Measurements from ENCODE around the gene PSMD11. TPM values are rescaled to one million over a fixed set of nuclear protein-coding genes. Genes with fewer than 3 reads are reported as not detected.

The PSMD11 gene
- total RNA-seq, 1 donor from 2014 or later: 69.8 TPM

GRCh38 chr17:32489320-32490100 lies 45.2 kb downstream of the PSMD11 start:
- no peak for DNase-seq (ENCODE audit: low read depth in 2 of 2)

- no peak for DNase-seq (ENCODE audit: low read depth in 2 of 2)
Measured at GRCh38 chr17:32490101-32490482, 45.8 kb downstream of the PSMD11 start.

DNA sequence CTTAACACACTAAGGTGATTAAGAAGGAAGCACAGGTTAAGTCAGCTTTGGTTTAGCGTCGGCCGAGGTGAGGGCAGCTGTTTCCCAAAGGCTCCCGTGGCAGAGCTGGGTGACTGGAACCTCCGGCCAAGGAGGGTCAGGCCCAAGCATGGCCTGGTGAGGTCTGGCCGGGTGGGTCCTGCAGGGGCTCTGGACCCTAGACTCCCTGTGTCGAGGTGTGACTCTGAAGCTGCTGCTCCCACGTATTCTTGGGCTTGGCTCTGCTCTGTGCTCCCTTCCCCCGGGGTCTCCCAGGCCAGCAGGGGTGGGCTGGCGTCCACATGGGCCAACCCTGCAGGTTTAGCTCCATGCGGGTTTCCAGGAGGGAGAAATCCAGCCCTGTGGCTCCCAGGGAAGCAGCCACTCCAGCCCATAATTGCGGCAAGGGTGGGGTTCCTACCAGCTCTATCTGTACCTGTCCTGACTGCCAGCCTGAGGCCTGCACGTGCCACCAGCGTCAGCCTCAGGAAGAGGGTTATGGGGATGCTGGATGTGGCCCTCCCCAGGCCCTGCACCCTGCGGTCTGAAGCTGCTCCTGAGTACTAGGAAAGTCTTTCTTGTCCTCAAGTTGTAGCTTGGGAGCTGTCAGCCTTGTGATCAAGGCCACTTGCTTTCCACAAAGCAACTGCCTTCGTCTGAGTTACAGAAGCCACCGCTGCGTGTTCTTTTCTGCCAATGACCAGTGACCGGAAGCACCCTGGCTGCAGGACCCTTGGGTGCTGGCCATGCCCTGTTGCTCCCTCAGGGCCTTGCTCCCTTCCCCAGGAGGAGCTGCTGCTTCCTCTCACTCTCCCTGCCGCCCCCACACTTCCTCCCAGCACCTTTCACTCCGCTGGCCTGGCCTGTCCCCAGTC lies 47.3 kb downstream of the PSMD11 start:
- no peak for DNase-seq (ENCODE audit: low read depth in 2 of 2)

DNA sequence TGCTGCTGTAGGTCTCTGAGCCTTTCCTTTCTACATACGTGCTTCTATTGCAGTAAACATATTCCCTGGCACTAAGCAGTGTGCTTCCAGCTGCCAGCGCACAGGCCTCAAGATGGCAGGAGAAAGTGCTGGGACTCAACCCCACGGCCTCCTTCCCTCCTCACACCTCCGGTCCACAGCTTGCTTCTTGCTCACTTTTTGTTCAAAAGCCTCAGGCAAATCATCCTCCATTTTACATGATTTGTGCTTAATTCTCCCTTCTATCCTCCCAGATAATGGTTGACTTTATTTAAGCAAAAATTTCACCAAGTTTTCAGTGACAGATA lies 47.9 kb downstream of the PSMD11 start:
- DNase-seq (ENCODE audit: low read depth in 2 of 2): no peak

DNA sequence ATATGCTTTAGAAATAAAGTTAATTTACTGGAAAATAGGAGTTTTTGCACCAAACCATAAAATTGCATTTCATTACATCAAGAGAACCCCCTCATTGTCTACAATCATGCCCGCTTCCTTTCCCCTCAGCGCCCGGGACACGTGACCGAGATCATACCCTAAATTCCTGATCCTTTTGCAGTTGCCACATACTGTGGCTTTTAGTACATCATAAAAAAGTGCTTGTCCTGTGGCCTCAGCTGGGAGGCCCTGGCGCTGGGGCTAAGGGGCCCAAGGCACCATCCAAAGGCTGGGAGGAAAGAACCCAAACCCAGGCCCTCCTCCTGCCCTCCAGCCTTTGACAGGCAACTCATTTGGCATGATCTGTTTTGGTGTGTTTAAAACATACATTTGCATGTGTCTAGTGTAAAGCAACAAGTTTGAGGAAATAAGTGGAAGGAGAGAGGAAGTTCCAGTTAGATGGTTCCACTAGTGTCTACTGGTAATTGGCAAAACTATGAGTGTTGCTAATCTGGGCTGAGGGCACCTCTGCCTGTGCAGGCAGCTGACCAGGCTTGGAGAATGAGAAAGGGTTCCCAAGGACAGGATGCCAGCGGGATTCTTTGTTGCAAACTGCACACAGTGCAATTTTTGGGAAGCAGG lies 48.5 kb downstream of the PSMD11 start:
- DNase-seq (ENCODE audit: low read depth in 2 of 2): no peak

- no peak for DNase-seq (ENCODE audit: low read depth in 2 of 2)
Measured at GRCh38 chr17:32493571-32493970, 49.3 kb downstream of the PSMD11 start.

DNA sequence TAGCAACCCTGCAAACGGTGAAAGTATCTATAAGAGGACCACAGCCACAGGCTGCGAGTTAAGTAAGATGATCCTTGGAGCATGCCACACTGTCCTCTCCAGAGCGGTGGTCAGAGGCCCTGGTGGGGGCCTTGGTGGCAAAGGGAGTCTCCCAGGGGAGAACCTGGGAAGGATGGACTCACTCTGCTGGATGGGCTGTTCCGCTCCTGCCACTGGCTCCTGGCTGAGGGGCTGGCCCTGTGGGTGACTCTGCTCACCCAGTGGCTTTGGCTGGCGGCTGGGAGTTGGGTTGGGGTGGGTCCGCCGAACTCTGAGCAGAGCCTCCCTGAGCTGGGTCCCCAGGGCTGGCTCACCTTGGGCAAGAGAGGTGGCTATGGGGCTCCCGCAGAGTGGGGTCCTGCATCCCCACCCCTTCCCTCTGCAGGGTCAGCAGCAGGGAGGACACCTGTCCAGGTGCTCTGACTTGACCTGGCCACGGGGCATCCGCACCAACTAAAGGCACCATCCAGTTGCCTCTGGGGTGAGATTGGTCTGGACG lies 49.7 kb downstream of the PSMD11 start:
- DNase-seq (ENCODE audit: low read depth in 2 of 2): no peak

- DNase-seq (ENCODE audit: low read depth in 2 of 2): no peak
Measured at GRCh38 chr17:32494621-32495358, 50.5 kb downstream of the PSMD11 start.

DNA sequence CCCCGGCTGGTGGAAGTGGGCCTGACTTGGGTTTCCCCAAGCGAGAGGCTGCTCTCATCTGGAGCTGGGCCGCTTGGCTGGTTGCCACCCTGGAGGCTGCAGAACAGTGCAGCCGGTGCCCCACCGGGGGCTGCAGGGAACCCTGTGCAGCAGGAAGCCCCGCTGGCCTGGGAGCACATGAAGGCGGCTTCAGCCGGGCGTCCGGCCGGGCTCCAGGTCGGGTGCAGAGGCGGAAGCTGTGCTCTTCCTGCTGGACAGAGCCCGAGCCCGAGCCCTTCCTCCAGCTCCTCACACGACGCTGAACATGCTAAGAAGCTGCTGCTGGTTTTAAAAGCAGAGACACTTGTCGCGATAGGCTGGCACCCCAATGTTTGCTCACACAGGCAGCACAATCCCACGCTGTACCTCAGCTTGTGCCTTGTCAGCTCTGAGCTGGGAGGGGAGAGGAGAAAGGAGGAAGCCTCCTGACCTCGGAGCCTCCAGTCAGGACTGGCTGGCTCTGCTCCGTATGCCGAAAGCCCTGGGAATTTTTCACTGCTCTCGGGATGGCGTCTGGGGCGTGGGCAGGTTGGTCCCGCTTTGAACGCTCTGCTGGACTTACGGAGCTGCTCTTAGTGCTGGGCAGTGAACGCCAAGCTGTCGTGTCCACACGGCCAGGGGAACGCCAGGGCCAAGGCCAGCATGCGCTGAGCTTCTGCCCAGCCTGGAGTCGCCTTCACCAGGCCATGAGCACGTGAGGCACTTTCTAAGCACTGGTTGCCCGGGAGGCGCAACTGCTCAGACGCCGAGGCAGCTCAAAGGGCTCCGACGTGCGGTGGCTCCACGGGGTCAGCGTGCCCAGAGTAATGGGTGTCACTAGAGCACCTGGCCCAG lies 51.3 kb downstream of the PSMD11 start:
- DNase-seq (ENCODE audit: low read depth in 2 of 2): peak in 1 of 2 donors; percentile 72

DNA sequence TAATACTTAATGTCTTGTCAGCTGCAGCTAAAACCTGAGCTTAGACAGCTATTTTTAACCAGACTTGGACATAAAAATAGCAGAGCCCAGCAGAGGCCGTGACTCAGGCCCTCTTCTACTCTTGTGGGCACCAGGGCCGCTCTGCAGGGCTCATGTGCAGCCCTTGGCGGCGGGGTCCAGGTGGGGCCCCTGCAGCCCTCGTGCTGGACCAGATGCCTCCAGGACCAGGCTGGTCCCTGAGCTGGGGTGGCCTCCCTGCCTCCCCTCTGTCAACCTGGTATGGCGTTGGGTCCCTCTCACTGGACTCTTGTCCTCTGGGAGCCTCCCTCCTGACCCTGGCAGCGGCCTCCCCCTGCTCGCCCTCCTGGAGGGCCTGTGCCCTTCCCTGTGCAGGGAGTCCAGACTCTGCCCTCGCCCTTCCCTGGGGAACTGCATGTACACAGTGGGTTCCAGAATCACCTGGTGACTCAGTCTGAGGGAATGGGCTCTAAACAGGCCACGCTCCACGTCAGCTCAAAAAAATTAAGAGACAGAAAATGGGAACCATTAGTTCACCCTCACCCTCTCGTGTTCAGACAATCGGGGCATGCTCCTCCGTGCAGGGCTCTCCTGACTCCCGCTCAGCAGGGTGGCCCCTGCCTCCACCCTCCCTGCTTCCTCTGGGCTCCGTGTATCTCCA lies 52.2 kb downstream of the PSMD11 start:
- no peak for DNase-seq (ENCODE audit: low read depth in 2 of 2)

DNA sequence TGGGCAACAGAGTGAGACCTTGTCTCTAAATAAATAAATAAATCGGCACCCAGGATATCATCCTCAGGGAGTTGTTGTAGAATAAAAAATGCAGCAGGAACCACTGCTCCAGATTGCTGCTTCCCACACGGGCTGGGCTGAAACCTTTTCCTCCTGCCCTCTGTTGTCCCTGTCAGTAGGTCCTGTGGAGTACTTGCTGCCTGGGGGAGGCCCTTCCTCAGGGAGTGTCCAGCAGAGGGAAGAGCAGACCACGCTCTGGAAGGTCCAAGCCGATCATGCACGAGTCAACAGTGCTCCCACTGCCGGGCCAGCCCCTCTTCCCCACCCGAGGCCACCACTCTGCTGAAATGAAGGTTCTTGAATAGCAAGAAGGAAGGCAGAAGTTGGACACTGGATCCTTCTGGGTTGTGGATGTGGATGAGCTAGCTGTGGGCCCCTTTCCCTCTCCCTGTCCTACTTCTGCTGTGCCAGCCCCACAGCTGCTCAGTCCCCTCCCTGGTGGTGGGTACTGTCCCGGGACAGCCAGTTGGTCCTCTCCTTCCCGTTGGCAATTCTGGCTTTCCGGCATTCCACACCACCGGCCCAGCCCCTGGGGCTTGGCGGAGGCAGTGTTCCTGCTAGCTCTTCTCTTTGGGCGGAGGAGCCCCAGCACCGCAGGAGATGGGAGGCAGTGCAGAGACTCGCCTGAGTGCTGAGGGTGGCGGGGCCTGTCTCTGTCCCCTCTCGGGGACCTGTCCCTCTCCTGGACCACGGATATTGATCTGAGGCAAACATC lies 53.3 kb downstream of the PSMD11 start:
- DNase-seq (ENCODE audit: low read depth in 2 of 2): peak; percentile 25 to 36

GRCh38 chr17:32498391-32498790 lies 54.1 kb downstream of the PSMD11 start:
- DNase-seq (ENCODE audit: low read depth in 2 of 2): no peak

DNA sequence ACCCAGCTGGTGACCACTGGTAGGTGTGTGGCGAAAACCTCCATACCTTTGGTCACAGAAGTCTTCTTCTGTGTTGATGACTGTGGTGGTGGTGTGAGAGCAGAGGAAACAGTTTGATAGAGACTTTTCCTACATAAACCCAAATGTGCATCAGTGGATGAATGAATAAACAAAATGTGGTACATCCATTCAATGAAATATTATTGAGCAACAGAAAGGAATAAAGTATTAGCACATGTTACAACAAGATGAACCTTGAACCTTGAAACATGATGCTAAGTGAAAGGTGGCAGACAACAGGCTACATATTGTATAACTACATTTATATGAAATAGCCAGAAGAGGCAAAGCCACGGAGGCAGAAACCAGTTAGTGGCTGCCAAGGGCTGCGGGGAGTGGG lies 57.7 kb downstream of the PSMD11 start:
- DNase-seq (ENCODE audit: low read depth in 2 of 2): no peak

DNA sequence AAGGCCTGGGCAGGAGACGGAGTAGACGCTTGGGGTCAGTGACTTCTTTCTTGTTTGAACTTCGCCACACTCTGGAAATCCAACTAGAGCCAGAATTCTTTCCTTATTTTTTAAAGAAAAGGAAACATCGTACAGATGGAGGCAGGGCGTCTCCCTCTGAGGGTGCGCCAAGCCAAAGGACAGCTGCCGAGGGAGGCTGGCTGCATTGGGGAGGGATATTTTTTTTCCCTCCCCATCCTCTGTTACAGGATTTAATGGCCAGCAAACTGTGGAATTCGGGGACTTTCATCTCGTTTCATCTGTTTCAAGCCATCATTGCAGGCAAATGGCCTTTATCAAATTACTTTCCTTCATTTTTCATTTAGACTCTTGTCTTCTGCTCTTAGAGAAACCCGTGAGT lies 58.4 kb downstream of the PSMD11 start:
- DNase-seq (ENCODE audit: low read depth in 2 of 2): no peak

GRCh38 chr17:32503251-32504165 lies 59.2 kb downstream of the PSMD11 start:
- peak in 1 of 2 donors; percentile 43 for DNase-seq (ENCODE audit: low read depth in 2 of 2)

- no peak for DNase-seq (ENCODE audit: low read depth in 2 of 2)
Measured at GRCh38 chr17:32504166-32504990, 60.1 kb downstream of the PSMD11 start.

DNA sequence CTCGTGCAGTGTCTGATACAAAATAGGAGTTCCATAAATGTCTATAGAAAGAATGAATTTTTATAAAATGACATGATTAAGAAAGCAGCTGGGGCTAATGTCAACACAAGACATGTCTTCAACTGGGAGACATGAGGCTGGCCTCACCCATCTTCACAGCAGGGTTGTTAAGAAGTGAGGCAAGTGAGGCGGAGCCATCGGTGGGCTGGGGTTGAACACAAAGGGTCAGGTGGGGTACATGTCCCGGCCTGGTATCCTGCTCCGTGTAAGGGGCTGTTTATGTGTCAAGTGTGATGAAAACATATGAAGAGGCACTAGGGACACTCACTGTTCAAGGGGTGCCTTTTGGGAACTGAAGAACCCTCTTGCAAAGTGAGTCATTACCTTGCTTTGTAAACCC lies 64.6 kb downstream of the PSMD11 start:
- no peak for DNase-seq (ENCODE audit: low read depth in 2 of 2)
